Measurements from ENCODE around the gene PROSER2.

Gene PROSER2

GRCh38 chr10:11795101-11795920, 27.8 kb upstream of the PROSER2 start:
- no peak for TF ChIP-seq CTCF (IDR thresholded peaks at IDR 0.05; ENCODE audit: low read depth, low read length)
- no peak for DNase-seq (ENCODE audit: low read depth in 2 of 2)
- H3K4me3 ChIP-seq (replicated peaks in 1 of 2; ENCODE audit: low read depth in 2 of 2, low read length in 2 of 2) = no peak overlapping the region

GRCh38 chr10:11796474-11796873, 26.7 kb upstream of the PROSER2 start:
- H3K4me3 ChIP-seq (replicated peaks in 1 of 2; ENCODE audit: low read depth in 2 of 2, low read length in 2 of 2) = no peak overlapping the region
- TF ChIP-seq CTCF (IDR thresholded peaks at IDR 0.05; ENCODE audit: low read depth, low read length) = no peak
- DNase-seq (ENCODE audit: low read depth in 2 of 2) = peak; percentile 12 to 16

- no peak overlapping the region for H3K4me3 ChIP-seq (replicated peaks in 1 of 2; ENCODE audit: low read depth in 2 of 2, low read length in 2 of 2)
- TF ChIP-seq CTCF (IDR thresholded peaks at IDR 0.05; ENCODE audit: low read depth, low read length) = no peak
- no peak for DNase-seq (ENCODE audit: low read depth in 2 of 2)
Measured at GRCh38 chr10:11797281-11797680, 25.9 kb upstream of the PROSER2 start.

GRCh38 chr10:11797847-11798633, 25.1 kb upstream of the PROSER2 start:
- no peak for DNase-seq (ENCODE audit: low read depth in 2 of 2)
- no peak overlapping the region for H3K4me3 ChIP-seq (replicated peaks in 1 of 2; ENCODE audit: low read depth in 2 of 2, low read length in 2 of 2)
- TF ChIP-seq CTCF (IDR thresholded peaks at IDR 0.05; ENCODE audit: low read depth, low read length) = no peak

- no peak for TF ChIP-seq CTCF (IDR thresholded peaks at IDR 0.05; ENCODE audit: low read depth, low read length)
- no peak overlapping the region for H3K4me3 ChIP-seq (replicated peaks in 1 of 2; ENCODE audit: low read depth in 2 of 2, low read length in 2 of 2)
- DNase-seq (ENCODE audit: low read depth in 2 of 2) = peak in 1 of 2 donors; percentile 22
Measured at GRCh38 chr10:11798845-11799735, 24.1 kb upstream of the PROSER2 start.

GRCh38 chr10:11799736-11800080, 23.4 kb upstream of the PROSER2 start:
- H3K4me3 ChIP-seq (replicated peaks in 1 of 2; ENCODE audit: low read depth in 2 of 2, low read length in 2 of 2) = no peak overlapping the region
- DNase-seq (ENCODE audit: low read depth in 2 of 2) = no peak
- TF ChIP-seq CTCF (IDR thresholded peaks at IDR 0.05; ENCODE audit: low read depth, low read length) = no peak

All from cardiac fibroblast (primary cell).